ENCODE results near the gene C11orf98.

- TF ChIP-seq CTCF (conservative IDR thresholded peaks at IDR 0.05 in 1 of 2, IDR thresholded peaks at IDR 0.05 in 1 of 2; ENCODE audit: low read depth in 1 of 2, low read length in 2 of 2) (no peak), EZH2 (IDR thresholded peaks at IDR 0.05; ENCODE audit: low read length, missing control alignments) (no peak)
Observed at GRCh38 chr11:62665599-62666258, 719 bp upstream of the C11orf98 start.
